ENCODE results near the gene BPHL.
A peak's percentile ranks its signal among the peaks of the same experiment; 100 is the strongest.

The BPHL gene

DNA sequence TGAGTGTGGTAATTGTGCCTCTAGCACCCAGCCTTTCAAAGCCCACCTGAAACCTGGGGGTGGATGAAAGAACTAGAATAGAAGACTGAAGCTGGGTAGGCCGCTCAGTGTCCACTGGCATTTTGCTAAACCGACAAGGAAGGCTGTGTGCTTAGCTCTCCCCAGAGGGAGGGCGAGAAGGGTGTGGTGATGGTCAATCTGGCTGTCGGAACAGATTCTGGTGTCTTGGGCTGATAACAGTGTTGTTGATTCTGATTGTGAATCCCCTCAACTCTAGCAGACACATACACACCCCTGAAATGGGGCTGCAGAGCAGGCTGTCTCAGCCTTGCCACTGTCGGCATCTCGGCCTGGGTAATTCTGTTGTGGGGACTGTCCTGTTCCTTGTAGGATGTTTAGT, 4.1 kb upstream of the BPHL start:
- Histone ChIP-seq H4K20me1 (ENCODE audit: insufficient read depth, low read length) (no peaks in the 10 kb centered on the region), H2AFZ (ENCODE audit: low read depth, low read length) (no peak overlapping the region), H3K9ac (ENCODE audit: low read depth, low read length) (no peak overlapping the region), H3K79me2 (ENCODE audit: insufficient read depth, low read length) (peaks cover 6% of the 10 kb centered on the region), H3K36me3 (ENCODE audit: insufficient read depth, low read length) (peaks cover 53% of the 10 kb centered on the region), H3K4me3 (ENCODE audit: low read depth in 1 of 2, low read length in 2 of 2) (no peak overlapping the region), H3K9me3 (ENCODE audit: insufficient read depth, low read length, severe bottlenecking) (no peaks in the 10 kb centered on the region), H3K27ac (ENCODE audit: low read length) (no peak overlapping the region), H3K4me2 (ENCODE audit: insufficient read depth, low read length) (no peak overlapping the region), H3K4me1 (ENCODE audit: insufficient read depth, low read length) (peaks cover 20% of the 10 kb centered on the region), H3K27me3 (ENCODE audit: insufficient read depth, low read length, poor library complexity) (no peaks in the 10 kb centered on the region)
- no peak for ATAC-seq (ENCODE audit: insufficient read depth, low read depth)
- no peak for DNase-seq
- TF ChIP-seq EZH2 (IDR thresholded peaks at IDR 0.05; ENCODE audit: borderline replicate concordance, low read depth, low read length, severe bottlenecking), result no peak
- TF ChIP-seq, protein P1, sequence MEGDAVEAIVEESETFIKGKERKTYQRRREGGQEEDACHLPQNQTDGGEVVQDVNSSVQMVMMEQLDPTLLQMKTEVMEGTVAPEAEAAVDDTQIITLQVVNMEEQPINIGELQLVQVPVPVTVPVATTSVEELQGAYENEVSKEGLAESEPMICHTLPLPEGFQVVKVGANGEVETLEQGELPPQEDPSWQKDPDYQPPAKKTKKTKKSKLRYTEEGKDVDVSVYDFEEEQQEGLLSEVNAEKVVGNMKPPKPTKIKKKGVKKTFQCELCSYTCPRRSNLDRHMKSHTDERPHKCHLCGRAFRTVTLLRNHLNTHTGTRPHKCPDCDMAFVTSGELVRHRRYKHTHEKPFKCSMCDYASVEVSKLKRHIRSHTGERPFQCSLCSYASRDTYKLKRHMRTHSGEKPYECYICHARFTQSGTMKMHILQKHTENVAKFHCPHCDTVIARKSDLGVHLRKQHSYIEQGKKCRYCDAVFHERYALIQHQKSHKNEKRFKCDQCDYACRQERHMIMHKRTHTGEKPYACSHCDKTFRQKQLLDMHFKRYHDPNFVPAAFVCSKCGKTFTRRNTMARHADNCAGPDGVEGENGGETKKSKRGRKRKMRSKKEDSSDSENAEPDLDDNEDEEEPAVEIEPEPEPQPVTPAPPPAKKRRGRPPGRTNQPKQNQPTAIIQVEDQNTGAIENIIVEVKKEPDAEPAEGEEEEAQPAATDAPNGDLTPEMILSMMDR (IDR thresholded peaks at IDR 0.05; ENCODE audit: borderline replicate concordance, extremely low read depth, low read length, poor library complexity, severe bottlenecking), result no peak

DNA sequence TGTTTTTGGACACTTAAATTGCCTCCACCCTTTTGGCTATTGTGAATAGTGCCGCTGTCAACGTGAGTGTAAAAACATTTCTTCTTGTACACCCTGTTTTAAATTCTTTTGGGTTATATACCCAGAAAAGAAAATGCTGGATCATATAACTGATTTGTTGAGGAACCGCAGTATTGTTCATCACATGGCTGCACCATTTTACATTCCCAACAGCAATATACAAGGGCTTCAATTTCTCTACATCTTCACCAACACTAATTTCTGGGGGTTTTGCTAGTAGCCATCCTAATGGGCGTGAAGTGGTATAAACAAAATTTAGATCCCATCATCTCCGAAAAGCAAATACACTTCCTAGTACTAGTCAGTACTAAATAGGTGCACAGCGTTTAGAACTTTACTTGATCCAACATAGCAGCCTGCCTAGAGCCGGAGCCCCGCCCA, 579 bp upstream of the BPHL start:
- H4K20me1 ChIP-seq (ENCODE audit: insufficient read depth, low read length), result no peaks in the 10 kb centered on the region
- DNase-seq, result no peak
- TF ChIP-seq, protein P1 (IDR thresholded peaks at IDR 0.05; ENCODE audit: borderline replicate concordance, extremely low read depth, low read length, poor library complexity, severe bottlenecking), result no peak
- no peak for TF ChIP-seq EZH2 (IDR thresholded peaks at IDR 0.05; ENCODE audit: borderline replicate concordance, low read depth, low read length, severe bottlenecking)
- peaks cover 21% of the 10 kb centered on the region for H3K36me3 ChIP-seq (ENCODE audit: insufficient read depth, low read length)
- peak overlapping the region; percentile 99 for H2AFZ ChIP-seq (ENCODE audit: low read depth, low read length)
- H3K9ac ChIP-seq (ENCODE audit: low read depth, low read length), result peak overlapping the region; percentile 91
- no peaks in the 10 kb centered on the region for H3K27me3 ChIP-seq (ENCODE audit: insufficient read depth, low read length, poor library complexity)
- peak overlapping the region; percentile 97 for H3K4me2 ChIP-seq (ENCODE audit: insufficient read depth, low read length)
- peaks cover 6% of the 10 kb centered on the region for H3K79me2 ChIP-seq (ENCODE audit: insufficient read depth, low read length)
- peaks cover 30% of the 10 kb centered on the region for H3K4me1 ChIP-seq (ENCODE audit: insufficient read depth, low read length)
- H3K4me3 ChIP-seq (ENCODE audit: low read depth in 1 of 2, low read length in 2 of 2), result peak overlapping the region; percentile 84 to 95
- no peaks in the 10 kb centered on the region for H3K9me3 ChIP-seq (ENCODE audit: insufficient read depth, low read length, severe bottlenecking)
- ATAC-seq (ENCODE audit: insufficient read depth, low read depth), result peak; percentile 7; the same call in 2 of the 3 replicates
- H3K27ac ChIP-seq (ENCODE audit: low read length), result peak overlapping the region; percentile 92

DNA sequence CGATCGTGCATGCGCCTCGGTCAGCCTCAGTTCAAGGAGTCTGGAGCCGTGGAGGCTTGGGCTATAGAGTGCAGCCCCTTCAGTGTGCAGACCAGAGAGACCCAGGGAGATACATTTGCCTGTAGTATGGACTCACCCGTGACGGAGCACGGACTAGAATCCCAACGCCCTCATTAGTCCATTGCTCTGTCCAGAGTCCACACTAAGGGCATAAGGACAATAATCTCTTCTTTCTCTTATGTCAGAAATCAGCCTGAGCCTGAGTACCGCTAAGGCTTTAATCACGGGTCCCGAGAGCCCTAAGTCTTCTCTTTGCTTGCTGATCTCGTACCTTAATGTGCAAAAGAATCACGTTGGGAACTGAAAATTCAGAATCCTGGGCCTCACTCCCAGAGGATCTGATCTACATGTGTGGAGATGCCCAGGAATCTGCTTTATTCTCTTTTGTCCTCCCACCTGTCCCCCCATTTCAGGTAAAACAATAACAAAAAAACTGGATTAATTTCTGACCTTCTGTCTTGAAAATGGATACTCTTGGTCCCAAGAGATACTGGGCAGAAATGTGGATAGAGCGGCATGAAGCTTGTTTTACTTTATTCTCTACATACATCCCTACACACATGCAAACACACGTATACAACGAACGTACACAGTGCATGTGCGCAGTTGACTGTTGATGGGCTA, 671 bp downstream of the BPHL start:
- H3K36me3 ChIP-seq (ENCODE audit: insufficient read depth, low read length), result peaks cover 9% of the 10 kb centered on the region
- no peaks in the 10 kb centered on the region for H4K20me1 ChIP-seq (ENCODE audit: insufficient read depth, low read length)
- peaks cover 6% of the 10 kb centered on the region for H3K79me2 ChIP-seq (ENCODE audit: insufficient read depth, low read length)
- H3K4me2 ChIP-seq (ENCODE audit: insufficient read depth, low read length), result peak overlapping the region; percentile 97
- peak overlapping the region; percentile 99 for H2AFZ ChIP-seq (ENCODE audit: low read depth, low read length)
- ATAC-seq (ENCODE audit: insufficient read depth, low read depth) (peak; percentile 49), DNase-seq (no peak)
- H3K9me3 ChIP-seq (ENCODE audit: insufficient read depth, low read length, severe bottlenecking), result no peaks in the 10 kb centered on the region
- peak overlapping the region; percentile 92 for H3K27ac ChIP-seq (ENCODE audit: low read length)
- peak overlapping the region; percentile 84 to 95 for H3K4me3 ChIP-seq (ENCODE audit: low read depth in 1 of 2, low read length in 2 of 2)
- TF ChIP-seq, protein P1 (IDR thresholded peaks at IDR 0.05; ENCODE audit: borderline replicate concordance, extremely low read depth, low read length, poor library complexity, severe bottlenecking), result no peak
- no peak for TF ChIP-seq EZH2 (IDR thresholded peaks at IDR 0.05; ENCODE audit: borderline replicate concordance, low read depth, low read length, severe bottlenecking)
- peak overlapping the region; percentile 91 for H3K9ac ChIP-seq (ENCODE audit: low read depth, low read length)
- no peaks in the 10 kb centered on the region for H3K27me3 ChIP-seq (ENCODE audit: insufficient read depth, low read length, poor library complexity)
- peaks cover 30% of the 10 kb centered on the region for H3K4me1 ChIP-seq (ENCODE audit: insufficient read depth, low read length)
